ENCODE measurements around the gene PTPN1. TPM values are rescaled to one million over a fixed set of nuclear protein-coding genes. Genes with fewer than 3 reads are reported as not detected.
"Not testable (repeated sequence)": the region's sequence is repeated elsewhere in the genome, so short reads cannot be mapped to it uniquely, and the experiment has no call there.

Gene PTPN1
- polyA plus RNA-seq, 1 donor (not counting 4 experiments of a cell fraction or from before 2014, with no cell fraction given) = 61.6 TPM

GRCh38 chr20:50537546-50538201 lies 27.5 kb downstream of the PTPN1 start:
- dilution Hi-C loops (cut with MboI; ENCODE audit: extremely low pct_ligation_motif_present, low sequenced_read_pairs) = no loop called here
- Histone ChIP-seq H3K9me1 (ENCODE audit: control insufficient read depth, extremely low read depth, insufficient read depth, low read length) (no peaks in the 10 kb centered on the region), H3K4me2 (ENCODE audit: control insufficient read depth, extremely low read depth, insufficient read depth, low read depth, low read length) (no peak overlapping the region), H3K4me3 (ENCODE audit: control insufficient read depth in 2 of 3, extremely low read depth in 1 of 3, insufficient read depth in 2 of 3, low read depth in 1 of 3, low read length in 3 of 3) (no peak overlapping the region), H3K27ac (ENCODE audit: control insufficient read depth, insufficient read depth, low read length) (no peak overlapping the region), H4K20me1 (ENCODE audit: control insufficient read depth, extremely low read depth, insufficient read depth, low read length) (peaks cover 2% of the 10 kb centered on the region), H3K9ac (ENCODE audit: control insufficient read depth, extremely low read depth, insufficient read depth, low read length) (no peak overlapping the region), H3K79me2 (ENCODE audit: control insufficient read depth, insufficient read depth, low read length) (peaks cover 95% of the 10 kb centered on the region), H3K9me3 (ENCODE audit: control insufficient read depth, low read depth, low read length) (no peaks in the 10 kb centered on the region), H3K4me1 (ENCODE audit: control insufficient read depth, extremely low read depth, insufficient read depth, low read length) (peaks cover 15% of the 10 kb centered on the region), H3K36me3 (ENCODE audit: control insufficient read depth in 2 of 2, extremely low read depth in 1 of 2, insufficient read depth in 2 of 2, low read length in 2 of 2) (peaks cover 2 to 4% of the 10 kb centered on the region in 2 experiments), H3K27me3 (ENCODE audit: control insufficient read depth, extremely low read depth, insufficient read depth, low read length) (no peaks in the 10 kb centered on the region), H2AFZ (ENCODE audit: control insufficient read depth, low read length) (no peak overlapping the region)
- DNase-seq (ENCODE audit: low read depth, low spot score) (no peak), FAIRE-seq (no peak)
- TF ChIP-seq CTCF (optimal IDR thresholded peaks at IDR 0.05 in 1 of 3, IDR thresholded peaks at IDR 0.05 in 1 of 3, conservative IDR thresholded peaks at IDR 0.05 in 1 of 3; ENCODE audit: extremely low read depth in 1 of 3, insufficient read depth in 2 of 3, low read length in 3 of 3) = no peak
- TF ChIP-seq EZH2 (IDR thresholded peaks at IDR 0.05; ENCODE audit: low read length) = no peak

- DNase-seq (ENCODE audit: low read depth, low spot score) (no peak), FAIRE-seq (no peak)
- no peak overlapping the region for H3K27ac ChIP-seq (ENCODE audit: control insufficient read depth, insufficient read depth, low read length)
- H3K79me2 ChIP-seq (ENCODE audit: control insufficient read depth, insufficient read depth, low read length) = peaks cover 95% of the 10 kb centered on the region
- peaks cover 15% of the 10 kb centered on the region for H3K4me1 ChIP-seq (ENCODE audit: control insufficient read depth, extremely low read depth, insufficient read depth, low read length)
- no peaks in the 10 kb centered on the region for H3K9me1 ChIP-seq (ENCODE audit: control insufficient read depth, extremely low read depth, insufficient read depth, low read length)
- H3K9me3 ChIP-seq (ENCODE audit: control insufficient read depth, low read depth, low read length) = no peaks in the 10 kb centered on the region
- no peak for TF ChIP-seq CTCF (optimal IDR thresholded peaks at IDR 0.05 in 1 of 3, IDR thresholded peaks at IDR 0.05 in 1 of 3, conservative IDR thresholded peaks at IDR 0.05 in 1 of 3; ENCODE audit: extremely low read depth in 1 of 3, insufficient read depth in 2 of 3, low read length in 3 of 3)
- no peak for TF ChIP-seq EZH2 (IDR thresholded peaks at IDR 0.05; ENCODE audit: low read length)
- no peaks in the 10 kb centered on the region for H3K27me3 ChIP-seq (ENCODE audit: control insufficient read depth, extremely low read depth, insufficient read depth, low read length)
- peaks cover 2 to 4% of the 10 kb centered on the region in 2 experiments for H3K36me3 ChIP-seq (ENCODE audit: control insufficient read depth in 2 of 2, extremely low read depth in 1 of 2, insufficient read depth in 2 of 2, low read length in 2 of 2)
- no peak overlapping the region for H2AFZ ChIP-seq (ENCODE audit: control insufficient read depth, low read length)
- no peak overlapping the region for H3K4me2 ChIP-seq (ENCODE audit: control insufficient read depth, extremely low read depth, insufficient read depth, low read depth, low read length)
- H3K4me3 ChIP-seq (ENCODE audit: control insufficient read depth in 2 of 3, extremely low read depth in 1 of 3, insufficient read depth in 2 of 3, low read depth in 1 of 3, low read length in 3 of 3) = no peak overlapping the region
- no peak overlapping the region for H3K9ac ChIP-seq (ENCODE audit: control insufficient read depth, extremely low read depth, insufficient read depth, low read length)
- dilution Hi-C loops (cut with MboI; ENCODE audit: extremely low pct_ligation_motif_present, low sequenced_read_pairs) = no loop called here
- peaks cover 2% of the 10 kb centered on the region for H4K20me1 ChIP-seq (ENCODE audit: control insufficient read depth, extremely low read depth, insufficient read depth, low read length)
Observed at GRCh38 chr20:50538276-50538675, 28.1 kb downstream of the PTPN1 start.

- DNase-seq (ENCODE audit: low read depth, low spot score); H3K27ac ChIP-seq (ENCODE audit: control insufficient read depth, insufficient read depth, low read length); H3K27me3 ChIP-seq (ENCODE audit: control insufficient read depth, extremely low read depth, insufficient read depth, low read length); H3K9me1 ChIP-seq (ENCODE audit: control insufficient read depth, extremely low read depth, insufficient read depth, low read length); H3K9ac ChIP-seq (ENCODE audit: control insufficient read depth, extremely low read depth, insufficient read depth, low read length); H4K20me1 ChIP-seq (ENCODE audit: control insufficient read depth, extremely low read depth, insufficient read depth, low read length); H3K4me3 ChIP-seq (ENCODE audit: control insufficient read depth in 2 of 3, extremely low read depth in 1 of 3, insufficient read depth in 2 of 3, low read depth in 1 of 3, low read length in 3 of 3); H2AFZ ChIP-seq (ENCODE audit: control insufficient read depth, low read length); H3K4me2 ChIP-seq (ENCODE audit: control insufficient read depth, extremely low read depth, insufficient read depth, low read depth, low read length); dilution Hi-C loops (cut with MboI; ENCODE audit: extremely low pct_ligation_motif_present, low sequenced_read_pairs); H3K36me3 ChIP-seq (ENCODE audit: control insufficient read depth in 2 of 2, extremely low read depth in 1 of 2, insufficient read depth in 2 of 2, low read length in 2 of 2); H3K9me3 ChIP-seq (ENCODE audit: control insufficient read depth, low read depth, low read length); FAIRE-seq: not testable (repeated sequence)
- peaks cover 15% of the 10 kb centered on the region for H3K4me1 ChIP-seq (ENCODE audit: control insufficient read depth, extremely low read depth, insufficient read depth, low read length)
- peaks cover 93% of the 10 kb centered on the region for H3K79me2 ChIP-seq (ENCODE audit: control insufficient read depth, insufficient read depth, low read length)
Observed at GRCh38 chr20:50539798-50540197, 29.6 kb downstream of the PTPN1 start.

Data from keratinocyte (primary cell).